ENCODE measurements around the gene PPM1E.
A peak's percentile ranks its signal among the peaks of the same experiment; 100 is the strongest.
"Not testable (repeated sequence)": the region's sequence is repeated elsewhere in the genome, so short reads cannot be mapped to it uniquely, and the experiment has no call there.

PPM1E gene

DNA sequence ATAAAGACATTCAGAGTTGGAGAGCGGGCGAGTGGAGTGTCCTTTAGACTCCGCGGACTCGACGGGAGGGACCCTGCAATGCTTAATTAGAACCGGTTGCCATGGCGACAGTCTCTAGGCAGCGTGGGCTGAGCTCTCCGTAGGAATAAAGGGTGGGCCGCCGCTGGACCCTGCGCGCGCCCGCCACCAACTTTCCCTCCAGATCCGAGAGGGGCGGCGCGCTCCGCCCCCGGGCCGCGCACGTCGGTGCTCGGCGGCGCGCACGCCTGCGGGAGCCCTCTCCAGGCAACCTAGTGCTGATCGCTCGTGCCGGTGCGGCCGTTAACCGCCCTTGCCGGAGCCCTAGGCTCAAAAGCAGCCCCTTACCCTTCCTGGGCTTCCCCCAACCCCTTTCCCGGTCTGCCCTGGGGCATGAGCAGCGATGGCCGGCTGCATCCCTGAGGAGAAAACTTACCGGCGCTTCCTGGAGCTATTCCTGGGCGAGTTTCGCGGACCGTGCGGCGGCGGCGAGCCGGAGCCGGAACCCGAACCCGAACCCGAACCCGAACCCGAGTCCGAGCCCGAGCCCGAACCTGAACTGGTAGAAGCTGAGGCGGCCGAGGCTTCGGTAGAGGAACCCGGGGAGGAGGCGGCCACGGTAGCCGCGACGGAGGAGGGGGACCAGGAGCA lies at the start of gene PPM1E:
Gene PPM1E, plus strand, starts transcription at position 278 of the 669 bp plus-strand sequence.
- peak; percentile 75 for DNase-seq

DNA sequence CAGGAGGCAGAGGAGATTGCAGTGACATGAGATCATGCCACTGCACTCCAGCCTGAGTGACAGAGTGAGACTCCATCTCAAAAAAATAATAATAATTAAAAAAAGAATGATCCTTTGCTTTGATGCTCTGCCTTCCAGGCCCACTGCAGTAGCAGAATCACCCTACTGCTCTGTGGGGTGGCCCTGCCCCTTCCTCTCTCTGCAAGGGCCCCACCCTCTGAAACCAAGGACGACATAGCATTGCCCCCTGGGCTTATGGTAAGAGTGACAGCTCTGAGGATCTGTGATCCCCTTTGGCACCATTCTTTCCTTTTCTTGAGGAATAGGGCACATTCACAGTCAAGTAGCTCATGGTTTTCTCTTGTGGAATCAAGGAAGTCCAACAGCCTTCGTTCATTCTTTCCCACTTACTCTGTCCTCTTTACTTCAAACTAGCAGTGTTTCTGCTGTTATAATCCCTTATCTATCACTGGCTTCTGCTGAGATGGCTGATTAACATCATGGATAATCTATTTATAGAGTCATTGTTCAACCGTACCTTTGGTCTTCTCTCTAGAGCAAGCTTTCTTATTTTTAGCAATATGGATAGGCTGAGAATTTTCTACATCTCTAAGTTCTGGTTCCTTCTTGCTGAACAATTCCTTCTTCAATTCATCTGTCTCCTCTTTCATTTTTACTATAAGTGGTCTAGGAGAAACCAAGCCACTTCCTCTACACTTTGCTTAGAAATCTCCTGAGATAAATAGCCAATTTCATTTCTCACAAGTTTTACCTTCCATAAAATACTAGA lies 49.1 kb upstream of the PPM1E start:
- peak; percentile 20 for DNase-seq

DNA sequence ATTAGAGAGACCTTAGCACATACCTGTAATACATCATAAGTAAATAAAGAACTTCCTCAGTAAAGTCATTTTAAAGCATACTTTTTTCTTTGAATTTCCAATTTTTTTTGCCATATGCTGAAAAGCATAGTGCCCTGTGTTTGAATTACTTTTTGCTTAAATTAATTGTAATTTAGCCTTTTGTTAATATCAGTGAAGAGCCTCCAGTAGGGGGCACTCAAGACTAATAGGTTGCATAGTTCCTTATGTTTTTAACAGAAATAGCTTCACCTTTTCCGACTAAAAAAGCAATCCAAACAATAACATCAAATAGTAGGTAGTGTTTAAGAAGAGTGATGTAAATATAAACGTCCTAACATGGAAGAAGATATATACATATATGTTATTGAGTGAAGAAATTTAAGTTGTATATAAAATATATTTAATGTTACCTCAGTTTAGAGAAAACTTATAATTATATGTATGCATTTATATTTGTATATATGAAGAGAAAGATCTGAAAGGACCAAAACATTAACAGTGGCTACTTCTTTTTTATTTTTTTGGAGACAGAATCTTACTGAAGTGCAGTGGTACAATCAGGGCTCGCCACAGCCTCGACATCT lies 44.6 kb upstream of the PPM1E start:
- DNase-seq: peak; percentile 87

DNA sequence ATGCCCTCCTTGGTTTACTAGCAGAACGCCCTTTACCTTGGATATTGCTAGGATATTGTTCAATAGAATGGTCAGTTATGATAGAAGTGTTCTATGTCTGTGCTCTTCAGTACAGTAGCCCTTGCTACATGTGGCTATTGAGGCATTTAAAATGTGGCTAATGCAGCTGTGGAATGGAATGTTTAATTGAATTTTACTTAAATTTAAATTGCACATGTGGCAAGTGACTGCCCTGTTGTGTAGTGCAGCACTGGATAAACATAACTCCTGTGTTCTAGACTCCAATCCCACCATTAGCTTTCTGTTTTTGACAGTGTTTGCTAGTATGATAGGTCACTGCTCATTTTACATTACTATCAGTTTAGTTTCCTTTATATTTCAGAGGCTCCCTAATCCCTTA lies 33.4 kb upstream of the PPM1E start:
- DNase-seq: no peak

DNA sequence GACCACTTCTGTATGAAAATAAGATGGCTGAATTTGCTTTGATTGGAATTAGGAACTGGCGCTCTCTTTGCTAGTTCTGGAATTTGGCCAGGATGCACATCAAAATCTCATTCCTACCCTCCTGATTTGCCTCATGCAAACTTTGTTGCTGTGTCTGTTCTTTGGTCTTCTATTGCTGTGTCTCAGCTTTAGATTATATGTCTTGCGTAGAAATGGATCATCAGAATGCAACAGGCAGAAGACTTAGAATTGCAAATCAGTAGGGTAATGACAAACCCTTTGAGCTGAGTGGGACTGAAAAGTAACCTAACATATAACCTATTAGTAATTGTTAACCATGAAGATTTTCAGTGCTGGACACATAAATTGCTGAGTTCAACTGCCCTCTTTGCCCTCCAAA lies 33.0 kb upstream of the PPM1E start:
- no peak for DNase-seq

DNA sequence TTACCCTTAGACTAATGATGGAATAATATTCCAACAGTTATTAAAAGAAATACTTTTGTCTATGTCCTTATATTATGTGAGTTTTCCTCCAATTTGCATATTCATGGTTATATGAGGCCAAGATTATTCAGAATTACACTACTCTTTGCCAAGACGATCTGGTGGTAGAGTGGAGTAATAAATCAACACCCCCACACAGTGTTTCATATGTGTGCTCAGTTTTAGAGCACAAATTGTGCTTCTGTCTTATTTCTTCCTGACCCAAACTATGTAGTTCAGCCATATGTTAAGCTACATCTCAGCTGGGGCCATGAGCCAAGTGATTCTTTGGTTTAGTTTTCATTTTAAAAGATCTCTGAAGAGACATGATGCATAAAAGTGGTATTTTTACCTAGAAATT lies 26.9 kb upstream of the PPM1E start:
- DNase-seq: no peak

DNA sequence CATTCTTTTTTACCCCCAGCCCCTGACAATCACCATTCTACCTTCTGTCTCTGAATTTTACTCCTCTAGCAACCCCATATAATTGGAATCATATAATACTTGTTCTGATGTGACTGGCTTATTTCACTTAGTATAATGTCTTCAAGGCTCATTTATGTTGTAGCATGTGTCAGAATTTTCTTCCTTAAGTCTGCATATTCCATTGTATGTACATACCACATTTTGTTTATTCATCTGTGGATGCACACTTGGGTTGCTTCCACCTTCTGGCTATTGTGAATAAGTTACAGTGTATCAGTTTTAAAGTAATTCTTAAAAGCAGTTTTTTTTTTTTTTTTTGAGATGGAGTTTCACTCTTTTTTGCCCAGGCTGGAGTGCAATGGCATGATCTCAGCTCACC lies 24.7 kb upstream of the PPM1E start:
- no peak for DNase-seq

DNA sequence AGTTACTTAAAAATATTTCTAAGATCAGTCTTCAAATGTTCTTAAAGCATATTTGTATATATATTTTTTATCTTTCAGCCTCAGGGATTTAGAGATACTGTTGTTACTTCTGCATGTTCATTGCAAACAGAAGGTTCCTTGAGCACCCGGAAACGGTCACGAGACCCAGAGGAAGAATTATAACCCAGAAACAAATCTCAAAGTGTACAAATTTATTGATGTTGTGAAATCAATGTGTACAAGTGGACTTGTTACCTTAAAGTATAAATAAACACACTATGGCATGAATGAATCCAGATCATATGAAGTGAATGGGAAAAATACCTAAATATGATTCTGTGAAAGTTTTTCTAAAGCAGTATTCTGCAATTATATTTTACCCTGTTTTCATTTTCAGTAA lies 21.6 kb upstream of the PPM1E start:
- no peak for DNase-seq

DNA sequence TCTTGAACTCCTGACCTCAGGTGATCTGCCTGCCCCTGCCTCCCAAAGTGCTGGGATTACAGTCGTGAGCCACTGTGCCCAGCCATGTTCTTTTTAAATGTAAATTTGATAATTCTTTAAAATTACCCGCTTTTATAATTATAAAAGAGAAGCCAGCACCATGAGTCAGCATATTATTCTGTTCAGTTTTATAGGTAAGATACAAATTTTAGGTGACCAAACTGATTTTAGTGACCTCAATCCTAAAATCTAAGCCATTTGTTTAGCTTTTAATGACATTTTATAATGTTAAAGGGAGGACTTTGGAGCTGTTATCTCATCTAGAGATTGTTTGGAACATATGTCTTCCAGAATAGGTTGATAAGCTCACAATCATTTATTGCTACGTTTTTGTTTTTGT lies 20.8 kb upstream of the PPM1E start:
- no peak for DNase-seq

DNA sequence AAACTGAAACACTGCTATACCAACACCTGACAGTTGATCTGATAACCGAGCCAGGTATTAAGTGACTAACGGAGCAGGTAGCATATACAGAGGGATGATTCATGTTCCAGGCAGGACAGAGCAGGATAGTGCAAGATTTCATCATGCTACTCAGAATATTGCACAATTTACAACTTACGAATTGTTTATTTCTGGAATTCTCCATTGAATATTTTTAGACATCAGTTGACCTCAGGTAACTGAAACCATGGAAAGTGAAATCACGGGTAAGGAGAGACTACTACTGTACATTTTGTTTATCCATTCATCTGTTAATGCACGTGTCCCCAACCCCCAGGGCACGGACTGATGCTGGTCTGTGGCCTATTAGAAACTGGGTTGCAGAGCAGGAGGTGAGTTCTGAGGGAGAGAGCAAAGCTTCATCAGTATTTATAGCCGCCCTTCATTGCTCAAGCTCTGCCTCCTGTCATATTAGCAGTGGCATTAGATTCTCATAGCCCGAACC lies 14.5 kb upstream of the PPM1E start:
- DNase-seq: no peak

DNA sequence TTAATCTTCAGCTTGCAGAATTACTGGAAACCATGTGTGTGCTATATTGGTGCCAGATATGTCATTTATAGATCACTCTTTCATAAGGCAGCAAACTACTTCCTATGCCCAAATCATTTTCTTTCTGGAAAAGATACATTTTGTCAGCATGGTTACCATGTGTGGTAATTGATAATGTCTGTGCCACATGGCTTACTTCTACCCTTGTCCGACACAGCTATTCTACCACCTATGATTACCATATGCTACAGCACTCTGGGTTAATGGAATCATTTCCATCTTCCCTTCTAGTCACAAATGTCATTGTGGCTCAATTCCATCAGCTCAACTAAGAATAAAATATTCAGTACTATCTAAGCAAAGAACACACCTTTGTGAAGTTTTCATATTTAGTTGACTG lies 8.0 kb upstream of the PPM1E start:
- no peak for DNase-seq

DNA sequence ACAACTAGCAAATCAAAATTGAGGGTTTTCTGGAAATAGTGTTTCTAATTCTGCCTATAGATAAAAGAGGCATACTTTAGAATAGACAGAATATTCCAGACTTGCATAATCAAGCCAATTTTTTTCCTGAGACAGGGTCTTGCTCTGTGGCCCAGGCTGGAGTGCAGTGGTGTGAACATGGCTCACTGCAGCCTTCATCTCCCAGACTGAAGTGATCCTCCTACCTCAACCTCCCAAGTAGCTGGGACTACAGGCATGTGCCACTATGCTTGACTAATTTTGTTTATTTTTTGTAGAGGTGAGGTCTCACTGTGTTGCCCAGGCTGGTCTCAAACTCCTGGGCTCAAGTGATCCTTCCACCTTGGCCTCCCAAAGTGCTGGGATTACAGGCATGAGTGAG lies 6.0 kb upstream of the PPM1E start:
- not testable (repeated sequence) for DNase-seq

DNA sequence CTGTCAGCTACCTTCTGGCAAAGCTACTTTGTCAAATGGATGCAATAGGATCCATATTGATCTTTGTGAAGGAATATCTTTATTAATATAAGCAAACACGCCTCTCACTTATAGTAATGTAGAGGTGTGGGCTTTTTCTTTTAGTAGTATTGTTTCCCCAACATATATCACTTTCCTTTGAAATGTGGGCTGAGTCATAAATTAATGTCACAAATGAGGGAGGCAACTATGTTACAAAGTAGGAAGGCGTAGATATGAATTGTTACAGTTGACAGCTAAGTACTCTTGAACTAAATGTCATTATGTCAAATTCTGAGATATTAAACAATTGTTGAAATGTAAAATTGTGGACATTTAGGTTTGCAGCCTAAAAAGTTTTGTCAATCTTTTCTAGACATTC lies 2.6 kb upstream of the PPM1E start:
- no peak for DNase-seq

DNA sequence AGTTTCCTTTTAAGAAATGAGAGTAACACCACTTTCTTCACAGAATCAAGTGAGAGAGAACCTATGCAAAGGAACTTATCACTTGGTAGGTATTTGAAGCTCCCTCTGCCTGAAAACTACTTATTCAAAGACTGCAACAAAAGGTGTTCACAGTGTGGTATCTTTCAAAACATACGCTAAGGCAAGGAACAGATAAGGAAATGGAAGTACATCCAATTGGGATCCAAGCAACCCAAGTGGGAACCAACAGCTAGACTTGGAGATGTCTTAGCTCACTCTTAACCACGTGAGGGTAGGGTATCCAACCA lies 431 bp upstream of the PPM1E start:
- DNase-seq: no peak

DNA sequence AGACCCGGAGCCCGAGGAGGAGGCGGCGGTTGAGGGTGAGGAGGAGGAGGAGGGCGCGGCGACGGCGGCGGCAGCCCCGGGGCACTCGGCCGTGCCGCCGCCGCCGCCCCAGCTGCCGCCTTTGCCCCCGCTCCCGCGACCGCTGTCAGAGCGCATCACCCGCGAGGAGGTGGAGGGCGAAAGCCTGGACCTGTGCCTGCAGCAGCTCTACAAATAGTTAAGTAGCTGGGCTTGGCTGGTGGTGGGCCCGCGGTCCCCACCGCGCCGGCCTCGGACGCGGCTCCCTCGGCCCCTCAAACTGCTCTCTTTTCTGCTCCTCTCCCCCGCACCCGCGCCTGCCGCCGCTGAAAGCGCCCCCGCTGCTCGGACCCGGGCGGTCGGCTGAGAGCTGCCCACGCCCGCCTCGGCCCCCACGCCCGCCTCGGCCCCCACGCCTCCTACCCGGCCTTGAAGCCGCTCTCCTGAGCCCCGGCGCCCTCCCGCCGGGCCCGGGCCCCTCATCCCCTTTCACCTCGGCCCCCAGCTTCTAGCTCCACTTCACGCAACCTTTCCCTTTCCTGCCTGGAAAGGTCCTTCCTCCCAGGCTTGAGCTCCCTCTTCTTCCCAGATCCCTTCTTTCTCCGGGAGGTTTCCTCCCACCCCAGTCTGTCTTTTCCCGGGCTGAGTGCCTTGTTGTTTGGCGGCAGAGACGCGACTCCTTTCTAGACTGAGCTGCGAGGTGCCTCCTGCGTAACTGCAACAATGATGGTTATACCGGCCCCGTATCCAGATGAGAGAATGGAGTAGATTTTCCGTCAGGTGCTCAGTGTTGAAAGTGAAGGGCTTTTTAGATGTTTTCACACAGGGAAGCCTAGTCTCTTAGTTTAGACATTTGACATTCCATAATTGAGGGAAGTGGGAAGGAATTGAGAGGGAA lies 850 bp downstream of the PPM1E start:
- peak; percentile 18 for DNase-seq

DNA sequence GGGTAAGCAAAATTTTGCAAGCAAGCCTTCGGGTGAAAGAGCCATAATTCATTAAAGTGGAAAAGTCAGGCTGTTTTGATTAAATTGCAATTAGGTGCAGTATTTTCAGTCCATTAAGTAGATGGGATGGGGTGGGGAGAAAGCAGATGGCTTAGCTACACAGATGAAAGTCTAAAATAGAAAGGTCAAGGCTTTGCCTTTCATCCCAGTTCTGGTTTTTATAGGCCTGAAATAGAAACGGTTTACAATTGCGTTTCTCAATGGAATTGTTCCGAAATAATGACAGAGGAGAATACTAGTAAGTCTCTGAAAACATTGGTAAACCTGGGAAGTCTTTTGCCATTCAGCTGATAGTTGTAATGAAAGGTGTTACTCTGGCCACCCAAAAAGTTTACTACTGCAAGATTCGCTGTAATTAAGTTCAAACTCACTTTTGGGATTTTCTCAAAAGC lies 1.5 kb downstream of the PPM1E start:
- no peak for DNase-seq

DNA sequence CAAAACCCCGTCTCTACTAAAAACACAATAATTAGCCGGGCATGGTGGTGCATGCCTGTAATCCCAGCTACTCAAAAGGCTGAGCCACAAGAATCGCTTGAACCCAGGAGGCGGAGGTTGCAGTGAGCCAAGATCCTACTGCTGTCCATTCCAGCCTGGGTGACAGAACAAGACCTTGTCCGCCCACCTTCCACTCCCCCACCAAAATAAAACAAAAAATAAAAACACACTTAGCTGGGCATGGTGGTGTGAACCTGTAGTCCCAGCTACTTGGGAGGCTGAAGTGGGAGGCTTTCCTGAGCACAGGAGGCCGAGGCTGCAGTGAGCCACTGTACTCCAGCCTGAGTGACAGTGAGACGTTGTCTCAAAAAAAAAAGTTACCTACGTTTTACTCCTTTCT lies 3.2 kb downstream of the PPM1E start:
- no peak for DNase-seq

DNA sequence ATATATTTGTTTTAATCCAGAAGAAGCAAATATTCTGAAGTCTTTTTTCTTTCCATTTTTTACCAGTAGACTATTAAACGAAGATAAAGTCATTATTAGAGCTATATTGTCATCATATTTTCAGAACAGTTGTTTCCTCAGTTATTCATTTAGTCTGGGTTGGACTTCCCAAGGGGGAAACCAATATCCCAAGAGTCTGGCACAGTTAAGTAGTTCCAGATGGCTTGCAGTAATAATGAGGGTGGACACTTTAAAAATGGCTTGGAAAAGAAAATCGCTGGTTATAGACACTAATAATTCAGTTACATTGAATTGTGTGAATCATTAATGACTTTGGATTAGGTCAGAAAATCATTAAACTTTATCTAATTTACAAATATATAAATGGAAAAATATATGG lies 3.9 kb downstream of the PPM1E start:
- DNase-seq: no peak

DNA sequence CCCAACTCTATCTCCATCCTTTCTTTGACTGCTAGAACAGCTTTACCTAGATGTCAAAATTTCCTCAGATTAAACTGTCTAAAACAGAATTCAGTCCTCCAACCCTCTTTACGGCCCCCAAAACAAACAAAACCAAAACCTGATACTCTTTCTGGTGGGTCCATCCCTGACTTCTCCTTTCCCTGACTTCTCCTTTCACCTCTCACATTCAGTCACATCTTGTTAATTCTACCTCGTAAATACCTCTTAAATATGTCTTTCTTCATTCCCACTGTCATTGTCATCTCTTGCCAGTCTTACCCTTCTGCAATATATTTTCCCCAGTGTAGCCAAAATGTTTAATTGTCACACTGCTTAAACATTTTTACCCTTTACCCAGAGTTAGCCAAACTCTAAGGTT lies 4.6 kb downstream of the PPM1E start:
- no peak for DNase-seq

DNA sequence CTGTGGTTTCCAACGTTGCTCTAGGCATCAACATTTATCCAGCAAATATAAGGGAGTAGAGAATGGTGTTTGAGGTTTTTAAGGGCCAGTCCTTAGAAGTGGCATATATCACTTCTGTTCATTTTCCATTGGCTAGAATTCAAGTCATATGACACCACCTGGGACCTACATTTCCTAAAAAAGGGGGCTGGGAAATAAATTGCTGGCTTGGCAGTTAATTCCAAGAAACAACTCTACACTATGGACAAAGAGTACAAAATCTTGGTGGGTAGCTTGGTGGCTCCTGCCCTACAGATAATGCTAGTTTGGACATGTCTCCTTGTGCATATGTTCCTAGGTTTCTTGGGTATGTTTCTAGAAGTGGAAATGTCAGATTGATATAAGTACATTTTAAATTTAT lies 7.6 kb downstream of the PPM1E start:
- no peak for DNase-seq

DNA sequence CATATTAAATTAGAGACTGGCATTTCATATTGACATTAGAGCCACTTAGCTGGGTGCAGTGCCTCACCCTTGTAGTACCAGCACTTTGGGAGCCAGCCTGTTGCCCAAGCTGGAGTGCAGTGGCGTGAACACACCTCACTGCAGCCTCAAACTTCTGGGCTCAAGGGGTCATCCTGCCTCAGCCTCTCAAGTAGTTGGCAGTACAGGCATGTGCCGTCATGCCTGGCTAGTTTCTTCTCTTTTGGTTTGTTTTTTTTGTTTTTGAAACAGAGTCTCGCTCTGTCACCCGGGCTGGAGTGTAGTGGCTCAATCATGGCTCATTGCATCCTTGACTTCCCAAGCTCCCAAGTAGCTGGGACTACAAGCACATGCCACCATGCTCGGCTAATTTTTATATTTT lies 8.7 kb downstream of the PPM1E start:
- DNase-seq: no peak

DNA sequence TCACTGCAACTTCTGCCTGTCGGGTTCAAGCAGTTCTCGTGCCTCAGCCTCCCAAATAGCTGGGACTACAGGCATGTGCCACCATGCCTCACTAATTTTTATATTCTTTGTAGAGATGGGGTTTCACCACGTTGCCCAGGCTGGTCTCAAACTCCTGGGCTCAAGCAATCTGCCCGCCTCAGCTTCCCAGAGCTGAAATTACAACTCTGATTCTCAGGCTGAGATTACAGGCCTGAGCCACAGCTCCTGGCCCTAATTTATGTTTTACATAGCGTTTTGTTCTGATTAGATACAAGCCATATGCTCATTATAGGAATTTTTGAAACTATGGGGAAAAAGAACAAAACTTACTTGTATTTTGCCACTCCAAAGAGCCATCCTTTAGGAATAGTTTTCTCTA lies 22.8 kb downstream of the PPM1E start:
- DNase-seq: not testable (repeated sequence)

DNA sequence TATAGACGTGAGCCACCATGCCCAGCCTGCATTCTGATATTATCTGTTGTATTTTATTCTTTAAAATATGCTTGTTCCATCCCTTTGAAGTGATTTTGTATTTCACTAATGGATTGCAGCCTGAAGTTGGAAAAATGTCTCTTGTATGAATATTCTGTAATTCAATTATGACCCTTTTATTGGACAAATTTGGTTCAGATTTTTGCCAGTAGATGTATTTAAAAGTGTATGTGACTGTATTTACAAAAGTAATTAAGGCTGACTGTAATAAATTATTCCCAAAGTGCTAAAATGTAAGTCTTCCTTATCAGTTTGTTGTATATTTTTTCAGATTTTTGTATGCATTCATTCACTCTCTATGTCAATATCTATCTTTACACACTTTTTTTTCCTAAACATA lies 23.8 kb downstream of the PPM1E start:
- no peak for DNase-seq
